ENCODE results near the gene ANKRD52. TPM values are rescaled to one million over a fixed set of nuclear protein-coding genes. Genes with fewer than 3 reads are reported as not detected.

ANKRD52 gene
- total RNA-seq, 1 donor from 2014 or later = 48.5 TPM

GRCh38 chr12:56189918-56190694 is 68.1 kb downstream of the ANKRD52 start:
- Mint-ChIP-seq H3K36me3 (ENCODE audit: low read depth, unreplicated experiment) (peaks cover 26% of the 10 kb centered on the region), H3K9me3 (ENCODE audit: unreplicated experiment) (no peaks in the 10 kb centered on the region), H3K4me1 (ENCODE audit: unreplicated experiment) (peaks cover 37% of the 10 kb centered on the region), H3K27ac (ENCODE audit: unreplicated experiment) (peak overlapping the region; percentile 95), H3K27me3 (ENCODE audit: unreplicated experiment) (peaks cover 28% of the 10 kb centered on the region), H3K4me3 (ENCODE audit: unreplicated experiment) (peak overlapping the region; percentile 97)
- peak; percentile 60 for TF ChIP-seq CTCF (IDR thresholded peaks at IDR 0.05; ENCODE audit: unreplicated experiment)
- DNase-seq (ENCODE audit: low spot score) = peak; percentile 88

- peak; percentile 86 for TF ChIP-seq CTCF (IDR thresholded peaks at IDR 0.05; ENCODE audit: unreplicated experiment)
- peaks cover 37% of the 10 kb centered on the region for H3K4me1 Mint-ChIP-seq (ENCODE audit: unreplicated experiment)
- peaks cover 32% of the 10 kb centered on the region for H3K36me3 Mint-ChIP-seq (ENCODE audit: low read depth, unreplicated experiment)
- peak within 1 kb of the TSS; percentile 95 for H3K27ac Mint-ChIP-seq (ENCODE audit: unreplicated experiment)
- peak; percentile 95 for DNase-seq (ENCODE audit: low spot score)
- peaks cover 28% of the 10 kb centered on the region for H3K27me3 Mint-ChIP-seq (ENCODE audit: unreplicated experiment)
- H3K4me3 Mint-ChIP-seq (ENCODE audit: unreplicated experiment) = peak within 1 kb of the TSS; percentile 97
- H3K9me3 Mint-ChIP-seq (ENCODE audit: unreplicated experiment) = no peaks in the 10 kb centered on the region
Measured at GRCh38 chr12:56189099-56189917, 68.9 kb downstream of the ANKRD52 start, which contains the start of gene SMARCC2. TSS of gene SMARCC2 (minus strand) at chr12:56189483. CDS start at chr12:56189461, 22 bp downstream.

GRCh38 chr12:56188778-56189098 is 69.4 kb downstream of the ANKRD52 start:
- peaks cover 37% of the 10 kb centered on the region for H3K4me1 Mint-ChIP-seq (ENCODE audit: unreplicated experiment)
- H3K27ac Mint-ChIP-seq (ENCODE audit: unreplicated experiment) = peak overlapping the region; percentile 81
- H3K4me3 Mint-ChIP-seq (ENCODE audit: unreplicated experiment) = peak overlapping the region; percentile 96
- H3K27me3 Mint-ChIP-seq (ENCODE audit: unreplicated experiment) = peaks cover 28% of the 10 kb centered on the region
- peak; percentile 46 for DNase-seq (ENCODE audit: low spot score)
- peaks cover 32% of the 10 kb centered on the region for H3K36me3 Mint-ChIP-seq (ENCODE audit: low read depth, unreplicated experiment)
- TF ChIP-seq CTCF (IDR thresholded peaks at IDR 0.05; ENCODE audit: unreplicated experiment) = no peak
- no peaks in the 10 kb centered on the region for H3K9me3 Mint-ChIP-seq (ENCODE audit: unreplicated experiment)

GRCh38 chr12:56188131-56188777 is 69.9 kb downstream of the ANKRD52 start:
- Mint-ChIP-seq H3K9me3 (ENCODE audit: unreplicated experiment) (no peaks in the 10 kb centered on the region), H3K4me3 (ENCODE audit: unreplicated experiment) (peak overlapping the region; percentile 96), H3K27me3 (ENCODE audit: unreplicated experiment) (peaks cover 28% of the 10 kb centered on the region), H3K4me1 (ENCODE audit: unreplicated experiment) (peaks cover 33% of the 10 kb centered on the region), H3K27ac (ENCODE audit: unreplicated experiment) (peak overlapping the region; percentile 81), H3K36me3 (ENCODE audit: low read depth, unreplicated experiment) (peaks cover 32% of the 10 kb centered on the region)
- TF ChIP-seq CTCF (IDR thresholded peaks at IDR 0.05; ENCODE audit: unreplicated experiment) = no peak
- no peak for DNase-seq (ENCODE audit: low spot score)

Other genes with a start within 250 kb of the ANKRD52 start
- 3.0 TPM for gene IKZF4, start 237.3 kb downstream of the ANKRD52 start, total RNA-seq (ENCODE audit: unreplicated experiment)
- 45.8 TPM for gene RPS26, start 216.5 kb downstream of the ANKRD52 start, total RNA-seq (ENCODE audit: unreplicated experiment)
- gene ERBB3, start 178.2 kb downstream of the ANKRD52 start, total RNA-seq (ENCODE audit: unreplicated experiment) = 4.2 TPM
- gene PA2G4, start 153.8 kb downstream of the ANKRD52 start, total RNA-seq (ENCODE audit: unreplicated experiment) = 84.3 TPM
- gene RPL41, start 141.8 kb downstream of the ANKRD52 start, total RNA-seq (ENCODE audit: unreplicated experiment) = 3,242 TPM
- 10.4 TPM for gene ZC3H10, start 140.1 kb downstream of the ANKRD52 start, total RNA-seq (ENCODE audit: unreplicated experiment)
- gene ESYT1, start 130.1 kb downstream of the ANKRD52 start, total RNA-seq (ENCODE audit: unreplicated experiment) = 302 TPM
- gene MYL6B, start 105.8 kb downstream of the ANKRD52 start, total RNA-seq (ENCODE audit: unreplicated experiment) = 170 TPM
- gene MYL6, start 100.0 kb downstream of the ANKRD52 start, total RNA-seq (ENCODE audit: unreplicated experiment) = 2,481 TPM
- gene SMARCC2, start 68.9 kb downstream of the ANKRD52 start, total RNA-seq (ENCODE audit: unreplicated experiment) = 105 TPM
- gene RNF41, start 36.5 kb downstream of the ANKRD52 start, total RNA-seq (ENCODE audit: unreplicated experiment) = 55.5 TPM
- 19.8 TPM for gene NABP2, start 34.0 kb downstream of the ANKRD52 start, total RNA-seq (ENCODE audit: unreplicated experiment)
- gene SLC39A5, start 28.3 kb downstream of the ANKRD52 start, total RNA-seq (ENCODE audit: unreplicated experiment) = not detected
- gene COQ10A, start 8.6 kb upstream of the ANKRD52 start, total RNA-seq (ENCODE audit: unreplicated experiment) = 20.3 TPM
- 187 TPM for gene CS, start 41.9 kb upstream of the ANKRD52 start, total RNA-seq (ENCODE audit: unreplicated experiment)
- 203 TPM for gene CNPY2, start 57.6 kb upstream of the ANKRD52 start, total RNA-seq (ENCODE audit: unreplicated experiment)
- gene PAN2, start 75.6 kb upstream of the ANKRD52 start, total RNA-seq (ENCODE audit: unreplicated experiment) = 55.7 TPM
- gene IL23A, start 80.5 kb upstream of the ANKRD52 start, total RNA-seq (ENCODE audit: unreplicated experiment) = 0.80 TPM
- gene STAT2, start 101.7 kb upstream of the ANKRD52 start, total RNA-seq (ENCODE audit: unreplicated experiment) = 97.3 TPM
- not detected for gene APOF, start 104.5 kb upstream of the ANKRD52 start, total RNA-seq (ENCODE audit: unreplicated experiment)
- 34.2 TPM for gene TIMELESS, start 191.0 kb upstream of the ANKRD52 start, total RNA-seq (ENCODE audit: unreplicated experiment)
- 0.10 TPM for gene MIP, start 196.3 kb upstream of the ANKRD52 start, total RNA-seq (ENCODE audit: unreplicated experiment)
- 2.0 TPM for gene SPRYD4, start 210.2 kb upstream of the ANKRD52 start, total RNA-seq (ENCODE audit: unreplicated experiment)
- gene GLS2, start 229.8 kb upstream of the ANKRD52 start, total RNA-seq (ENCODE audit: unreplicated experiment) = 0.21 TPM

Measured in endothelial cell (in vitro differentiated cells).